ENCODE results near the gene LILRB3.
"Not testable (repeated sequence)": the region's sequence is repeated elsewhere in the genome, so short reads cannot be mapped to it uniquely, and the experiment has no call there.

The LILRB3 gene

GRCh38 chr19:54252845-54253244 is 30.0 kb upstream of the LILRB3 start:
- DNase-seq = no peak
- H3K36me3 Mint-ChIP-seq (ENCODE audit: low read depth) = no peaks in the 10 kb centered on the region
- no peak overlapping the region for H3K4me3 Mint-ChIP-seq

GRCh38 chr19:54252243-54252642 is 29.4 kb upstream of the LILRB3 start:
- Mint-ChIP-seq H3K4me3 (no peak overlapping the region), H3K27ac (no peak overlapping the region), H3K27me3 (peaks cover 16% of the 10 kb centered on the region), H3K36me3 (ENCODE audit: low read depth) (no peaks in the 10 kb centered on the region), H3K9me3 (no peaks in the 10 kb centered on the region), H3K4me1 (ENCODE audit: low read depth) (peaks cover 18% of the 10 kb centered on the region)
- DNase-seq = no peak

More at GRCh38 chr19:54252845-54253244, 30.0 kb upstream of the LILRB3 start:
- Mint-ChIP-seq H3K4me1 (ENCODE audit: low read depth) (peaks cover 12% of the 10 kb centered on the region), H3K9me3 (no peaks in the 10 kb centered on the region), H3K27me3 (peaks cover 21% of the 10 kb centered on the region), H3K27ac (no peak overlapping the region)

- Mint-ChIP-seq H3K4me1 (ENCODE audit: low read depth) (peaks cover 21% of the 10 kb centered on the region), H3K4me3 (no peak overlapping the region), H3K27ac (peak overlapping the region; percentile 39), H3K36me3 (ENCODE audit: low read depth) (no peaks in the 10 kb centered on the region), H3K27me3 (peaks cover 12% of the 10 kb centered on the region), H3K9me3 (no peaks in the 10 kb centered on the region)
- peak; percentile 46 for DNase-seq
Measured at GRCh38 chr19:54248016-54248601, 25.3 kb upstream of the LILRB3 start.

- peaks cover 21% of the 10 kb centered on the region for H3K4me1 Mint-ChIP-seq (ENCODE audit: low read depth)
- DNase-seq = no peak
- H3K27ac Mint-ChIP-seq = no peak overlapping the region
- H3K4me3 Mint-ChIP-seq = no peak overlapping the region
- no peaks in the 10 kb centered on the region for H3K36me3 Mint-ChIP-seq (ENCODE audit: low read depth)
- peaks cover 6% of the 10 kb centered on the region for H3K27me3 Mint-ChIP-seq
- no peaks in the 10 kb centered on the region for H3K9me3 Mint-ChIP-seq
Measured at GRCh38 chr19:54247106-54247930, 24.5 kb upstream of the LILRB3 start.

GRCh38 chr19:54245936-54246335 is 23.1 kb upstream of the LILRB3 start:
- Mint-ChIP-seq H3K4me3 (no peak overlapping the region), H3K27ac (no peak overlapping the region), H3K27me3 (peaks cover 4% of the 10 kb centered on the region), H3K4me1 (ENCODE audit: low read depth) (peaks cover 21% of the 10 kb centered on the region), H3K36me3 (ENCODE audit: low read depth) (no peaks in the 10 kb centered on the region), H3K9me3 (no peaks in the 10 kb centered on the region)
- no peak for DNase-seq

- H3K4me3 Mint-ChIP-seq; DNase-seq; H3K9me3 Mint-ChIP-seq; H3K27ac Mint-ChIP-seq; H3K27me3 Mint-ChIP-seq; H3K36me3 Mint-ChIP-seq (ENCODE audit: low read depth): not testable (repeated sequence)
- peaks cover 17% of the 10 kb centered on the region for H3K4me1 Mint-ChIP-seq (ENCODE audit: low read depth)
Measured at GRCh38 chr19:54243809-54244208, 21.0 kb upstream of the LILRB3 start.

GRCh38 chr19:54242646-54243045 is 19.8 kb upstream of the LILRB3 start, which contains the start of gene LILRA6:
TSS of gene LILRA6 (minus strand) at chr19:54242790.
- not testable (repeated sequence) for H3K4me1 Mint-ChIP-seq (ENCODE audit: low read depth); DNase-seq; H3K9me3 Mint-ChIP-seq; H3K4me3 Mint-ChIP-seq; H3K27ac Mint-ChIP-seq; H3K27me3 Mint-ChIP-seq; H3K36me3 Mint-ChIP-seq (ENCODE audit: low read depth)

- not testable (repeated sequence) for H3K36me3 Mint-ChIP-seq (ENCODE audit: low read depth); H3K27me3 Mint-ChIP-seq; DNase-seq; H3K27ac Mint-ChIP-seq; H3K9me3 Mint-ChIP-seq; H3K4me3 Mint-ChIP-seq; H3K4me1 Mint-ChIP-seq (ENCODE audit: low read depth)
Measured at GRCh38 chr19:54242234-54242633, 19.4 kb upstream of the LILRB3 start.

- not testable (repeated sequence) for H3K4me3 Mint-ChIP-seq; H3K9me3 Mint-ChIP-seq; DNase-seq; H3K4me1 Mint-ChIP-seq (ENCODE audit: low read depth); H3K27ac Mint-ChIP-seq; H3K36me3 Mint-ChIP-seq (ENCODE audit: low read depth)
- H3K27me3 Mint-ChIP-seq = peaks cover 11% of the 10 kb centered on the region
Measured at GRCh38 chr19:54240372-54241336, 17.8 kb upstream of the LILRB3 start.

- peaks cover 17% of the 10 kb centered on the region for H3K27me3 Mint-ChIP-seq
- H3K9me3 Mint-ChIP-seq; H3K4me1 Mint-ChIP-seq (ENCODE audit: low read depth); DNase-seq; H3K36me3 Mint-ChIP-seq (ENCODE audit: low read depth); H3K27ac Mint-ChIP-seq; H3K4me3 Mint-ChIP-seq: not testable (repeated sequence)
Measured at GRCh38 chr19:54239491-54240371, 16.9 kb upstream of the LILRB3 start.

GRCh38 chr19:54233941-54234340 is 11.1 kb upstream of the LILRB3 start:
- H3K27ac Mint-ChIP-seq = no peak overlapping the region
- no peaks in the 10 kb centered on the region for H3K36me3 Mint-ChIP-seq (ENCODE audit: low read depth)
- H3K4me1 Mint-ChIP-seq (ENCODE audit: low read depth) = peaks cover 6% of the 10 kb centered on the region
- DNase-seq = no peak
- H3K9me3 Mint-ChIP-seq = no peaks in the 10 kb centered on the region
- no peak overlapping the region for H3K4me3 Mint-ChIP-seq
- peaks cover 46% of the 10 kb centered on the region for H3K27me3 Mint-ChIP-seq

GRCh38 chr19:54231077-54231931 is 8.5 kb upstream of the LILRB3 start:
- H3K4me3 Mint-ChIP-seq = no peak overlapping the region
- no peak overlapping the region for H3K27ac Mint-ChIP-seq

GRCh38 chr19:54230031-54230430 is 7.2 kb upstream of the LILRB3 start:
- Mint-ChIP-seq H3K27ac (no peak overlapping the region), H3K9me3 (no peaks in the 10 kb centered on the region), H3K4me1 (ENCODE audit: low read depth) (peaks cover 6% of the 10 kb centered on the region), H3K36me3 (ENCODE audit: low read depth) (no peaks in the 10 kb centered on the region), H3K27me3 (peaks cover 36% of the 10 kb centered on the region), H3K4me3 (no peak overlapping the region)
- DNase-seq = no peak

More at GRCh38 chr19:54231077-54231931, 8.5 kb upstream of the LILRB3 start:
- Mint-ChIP-seq H3K9me3 (no peaks in the 10 kb centered on the region), H3K4me1 (ENCODE audit: low read depth) (peaks cover 6% of the 10 kb centered on the region), H3K36me3 (ENCODE audit: low read depth) (no peaks in the 10 kb centered on the region), H3K27me3 (peaks cover 43% of the 10 kb centered on the region)
- peak; percentile 91 for DNase-seq

Measured in activated T-cell treated with anti-CD3 and anti-CD28 coated beads, Interleukin-2, amount 50 U/mL, for 24 hours (primary cell).